RWPE2 (cell line): Measurements from ENCODE around the gene MRPL57.
"Not testable (repeated sequence)": the region's sequence is repeated elsewhere in the genome, so short reads cannot be mapped to it uniquely, and the experiment has no call there.

Experiments used
- ATAC-seq: fragments of 200-7000 bp; cut with Tn5 transposase; 3 replicates; pipeline ENCODE4 v1.9.1; 2021; ENCODE audit warnings: low read depth
- DNase-seq: peaks from one replicate; pipeline ENCODE4 v3.0.0-alpha.2; 2020; ENCODE audit warnings: low spot score
- H3K27ac ChIP-seq: fragments of 450-650 bp; 2 replicates; pipeline ENCODE4 v1.5.1; 2017; ENCODE audit warnings: mild to moderate bottlenecking; ENCODE audit not compliant: poor library complexity, severe bottlenecking
- H3K27me3 ChIP-seq: fragments of 250-450 bp; sonication (Bioruptor Pico); 2 replicates; pipeline ENCODE4 v1.5.1; 2021; ENCODE audit warnings: mild to moderate bottlenecking, moderate library complexity; ENCODE audit not compliant: insufficient read depth, poor library complexity, severe bottlenecking
- H3K36me3 ChIP-seq: fragments of 250-450 bp; sonication (Bioruptor Pico); 2 replicates; pipeline ENCODE4 v1.5.1; 2020; ENCODE audit warnings: low read depth, mild to moderate bottlenecking, moderate library complexity
- H3K4me1 ChIP-seq: fragments of 250-450 bp; sonication (Bioruptor Pico); 2 replicates; pipeline ENCODE4 v1.5.1; 2021; ENCODE audit warnings: mild to moderate bottlenecking, moderate library complexity; ENCODE audit not compliant: insufficient read depth, poor library complexity, severe bottlenecking
- H3K4me3 ChIP-seq: fragments of 250-450 bp; sonication (Bioruptor Pico); 2 replicates; pipeline ENCODE4 v1.5.1; 2021; ENCODE audit warnings: mild to moderate bottlenecking, moderate library complexity; ENCODE audit not compliant: severe bottlenecking
- H3K9me3 ChIP-seq: fragments of 250-450 bp; sonication (Bioruptor Pico); 2 replicates; pipeline ENCODE4 v1.5.1; 2021; ENCODE audit warnings: mild to moderate bottlenecking, moderate library complexity; ENCODE audit not compliant: severe bottlenecking
- CTCF ChIP-seq: fragments of 450-650 bp; IDR thresholded peaks from one replicate; pipeline ENCODE4 v1.5.1; 2017; ENCODE audit warnings: mild to moderate bottlenecking, moderate library complexity; ENCODE audit not compliant: poor library complexity, severe bottlenecking

MRPL57 gene

DNA sequence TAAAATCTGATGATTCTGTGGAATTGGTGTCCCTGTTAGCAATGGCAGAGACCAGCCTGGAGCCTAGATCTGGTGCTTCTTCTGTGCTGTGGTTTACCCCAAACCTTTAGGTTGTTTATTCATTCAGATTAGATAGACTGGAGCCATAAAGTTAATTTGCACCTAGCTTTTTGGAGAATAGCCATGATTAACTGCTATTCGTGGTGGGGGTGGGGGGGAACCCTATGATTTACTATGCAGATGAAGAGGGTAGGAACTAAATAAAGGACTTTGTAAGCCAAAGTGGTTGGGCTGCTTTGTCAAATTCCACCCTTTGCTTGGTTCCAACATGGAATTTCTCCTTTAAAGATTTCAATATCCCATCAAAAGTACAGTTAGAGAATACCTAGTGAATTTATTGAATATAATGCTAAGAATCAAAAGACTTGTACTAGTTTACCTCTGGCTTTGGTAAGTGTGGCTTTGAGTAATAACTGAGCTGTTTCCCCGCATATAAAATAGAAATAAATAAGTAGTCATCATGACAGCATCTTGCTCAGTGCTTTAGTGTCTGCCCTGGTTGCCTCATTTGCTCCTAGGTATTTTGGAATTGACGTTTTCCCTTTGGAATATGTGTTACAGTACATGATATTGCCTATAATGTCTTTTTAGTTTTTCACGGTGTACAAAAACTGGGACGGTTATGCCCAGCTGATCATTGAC, 27.8 kb upstream of the MRPL57 start:
- Histone ChIP-seq H3K36me3 (peaks cover 33% of the 10 kb centered on the region), H3K4me1 (no peaks in the 10 kb centered on the region)
- ATAC-seq, result no peak

GRCh38 chr13:21149568-21149967, 26.9 kb upstream of the MRPL57 start:
- H3K4me3 ChIP-seq, result no peak overlapping the region
- no peak overlapping the region for H3K27ac ChIP-seq
- no peak for TF ChIP-seq CTCF
- H3K9me3 ChIP-seq, result no peaks in the 10 kb centered on the region
- H3K4me1 ChIP-seq, result no peaks in the 10 kb centered on the region
- H3K27me3 ChIP-seq, result no peaks in the 10 kb centered on the region
- peaks cover 32% of the 10 kb centered on the region for H3K36me3 ChIP-seq
- ATAC-seq, result no peak
- DNase-seq, result no peak

More for the DNA sequence above, 27.8 kb upstream of the MRPL57 start:
- DNase-seq, result no peak
- H3K4me3 ChIP-seq, result no peak overlapping the region
- H3K27ac ChIP-seq, result no peak overlapping the region
- no peaks in the 10 kb centered on the region for H3K9me3 ChIP-seq
- TF ChIP-seq CTCF, result no peak
- no peaks in the 10 kb centered on the region for H3K27me3 ChIP-seq

GRCh38 chr13:21150013-21150412, 26.4 kb upstream of the MRPL57 start:
- TF ChIP-seq CTCF, result no peak
- Histone ChIP-seq H3K4me3 (no peak overlapping the region), H3K9me3 (no peaks in the 10 kb centered on the region), H3K36me3 (peaks cover 37% of the 10 kb centered on the region), H3K27me3 (no peaks in the 10 kb centered on the region), H3K4me1 (no peaks in the 10 kb centered on the region), H3K27ac (no peak overlapping the region)
- ATAC-seq, result no peak
- DNase-seq, result no peak

DNA sequence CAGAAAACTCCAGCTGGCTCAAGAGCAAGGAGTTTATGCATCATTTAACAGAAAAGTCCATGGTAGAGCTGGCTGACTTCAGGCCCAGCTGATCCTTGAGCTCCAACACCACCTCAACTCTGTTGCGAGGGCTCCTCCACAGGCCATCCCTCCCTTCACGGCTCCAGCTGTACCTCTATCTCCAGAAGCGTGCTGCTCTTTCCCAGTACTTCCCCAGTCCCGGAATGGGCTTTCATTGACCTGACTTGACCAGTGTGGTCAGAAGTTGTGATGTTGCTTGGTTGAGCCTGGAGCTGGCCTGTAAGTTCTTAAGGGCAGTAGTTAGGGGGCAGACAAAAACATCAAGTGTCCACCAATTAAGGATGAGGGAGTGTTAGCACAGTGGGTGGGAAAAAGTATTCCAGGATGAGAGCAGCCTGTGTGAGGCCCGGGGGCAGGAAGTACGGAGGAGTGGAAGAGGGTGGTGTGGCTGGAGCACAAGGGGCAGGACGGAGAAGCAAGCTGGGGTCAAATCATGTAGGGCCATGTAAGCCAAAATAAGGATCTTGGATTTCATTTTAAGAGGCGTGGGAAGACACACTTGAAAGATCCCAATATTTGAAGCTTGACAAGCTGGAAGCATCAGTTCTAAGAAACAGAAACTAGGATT, 24.1 kb upstream of the MRPL57 start:
- ATAC-seq (0 out of 3 replicates have a peak, but pooled peaks have one; percentile 17), DNase-seq (no peak)
- TF ChIP-seq CTCF, result no peak

GRCh38 chr13:21164631-21165030, 11.8 kb upstream of the MRPL57 start:
- Histone ChIP-seq H3K9me3 (no peaks in the 10 kb centered on the region), H3K27ac (no peak overlapping the region), H3K27me3 (no peaks in the 10 kb centered on the region), H3K4me1 (no peaks in the 10 kb centered on the region), H3K36me3 (peaks cover 48% of the 10 kb centered on the region), H3K4me3 (no peak overlapping the region)
- ATAC-seq (peak; percentile 44; the same call in 1 of the 3 replicates), DNase-seq (no peak)
- no peak for TF ChIP-seq CTCF

More for the DNA sequence above, 24.1 kb upstream of the MRPL57 start:
- Histone ChIP-seq H3K27ac (no peak overlapping the region), H3K4me1 (no peaks in the 10 kb centered on the region), H3K4me3 (no peak overlapping the region), H3K9me3 (no peaks in the 10 kb centered on the region), H3K27me3 (no peaks in the 10 kb centered on the region), H3K36me3 (peaks cover 25% of the 10 kb centered on the region)

DNA sequence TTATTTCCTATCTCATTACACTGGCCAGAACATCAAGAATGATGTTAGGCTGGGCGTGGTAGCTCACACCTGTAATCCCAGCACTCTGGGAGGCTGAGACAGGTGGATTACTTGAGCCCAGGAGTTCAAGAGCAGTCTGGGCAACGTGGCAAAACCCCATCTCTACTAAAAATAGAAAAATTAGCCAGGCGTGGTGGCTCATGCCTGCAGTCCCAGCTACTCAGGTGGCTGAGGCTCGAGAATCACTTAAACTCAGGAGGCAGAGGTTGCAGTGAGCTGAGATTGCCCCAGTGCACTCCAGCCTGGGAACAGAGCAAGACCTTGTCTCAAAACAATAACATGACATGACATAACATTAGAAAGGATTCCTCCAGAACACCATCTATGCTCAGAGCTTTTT, 10.9 kb upstream of the MRPL57 start:
- ATAC-seq, DNase-seq, H3K9me3 ChIP-seq, H3K27me3 ChIP-seq, H3K4me3 ChIP-seq, H3K27ac ChIP-seq, H3K4me1 ChIP-seq: not testable (repeated sequence)
- peaks cover 47% of the 10 kb centered on the region for H3K36me3 ChIP-seq
